GM23338 (cell line): ENCODE results near the gene MYO1D. TPM values are rescaled to one million over a fixed set of nuclear protein-coding genes. Genes with fewer than 3 reads are reported as not detected.
A peak's percentile ranks its signal among the peaks of the same experiment; 100 is the strongest.

Experiments
- ATAC-seq: fragments of 200-7000 bp; cut with Tn5 transposase; 3 replicates; pipeline ENCODE4 v1.9.1; 2020
- DNase-seq: peaks from one replicate; pipeline ENCODE4 v3.0.0-alpha.2; 2015; ENCODE audit warnings: low spot score
- H2AFZ ChIP-seq: fragments of 200-600 bp; sonication (generic); 2 replicates; pipeline ENCODE4 v1.8.0; 2016; ENCODE audit warnings: antibody characterized with exemption, mild to moderate bottlenecking, moderate library complexity
- H3F3A ChIP-seq: fragments of 200-600 bp; sonication (generic); replicated peaks from 2 replicates; pipeline ENCODE4 v1.8.0; 2017; ENCODE audit warnings: antibody characterized with exemption, mixed run types, low read depth
- H3K27ac ChIP-seq: fragments of 200-600 bp; sonication (generic); 2 replicates; pipeline ENCODE4 v1.6.1; 2016; ENCODE audit warnings: low read depth
- H3K27me3 ChIP-seq: fragments of 200-600 bp; sonication (generic); 2 replicates; pipeline ENCODE4 v1.8.0; 2016; ENCODE audit warnings: mild to moderate bottlenecking, mixed run types, moderate library complexity; ENCODE audit not compliant: insufficient read depth
- H3K36me3 ChIP-seq: fragments of 200-600 bp; sonication (generic); 2 replicates; pipeline ENCODE4 v1.8.0; 2016; ENCODE audit warnings: mild to moderate bottlenecking; ENCODE audit not compliant: insufficient read depth
- H3K4me1 ChIP-seq: fragments of 200-600 bp; sonication (generic); 2 replicates; pipeline ENCODE4 v1.8.0; 2016; ENCODE audit warnings: mild to moderate bottlenecking, moderate library complexity; ENCODE audit not compliant: insufficient read depth
- H3K4me2 ChIP-seq: fragments of 200-600 bp; sonication (generic); 2 replicates; pipeline ENCODE4 v1.7.1; 2017; ENCODE audit warnings: mixed run types
- H3K4me3 ChIP-seq: fragments of 200-600 bp; sonication (generic); 2 replicates; pipeline ENCODE4 v1.6.1; 2016; ENCODE audit warnings: mixed run types
- H3K79me2 ChIP-seq: fragments of 200-600 bp; sonication (generic); replicated peaks from 2 replicates; pipeline ENCODE4 v1.8.0; 2017; ENCODE audit warnings: mild to moderate bottlenecking; ENCODE audit not compliant: insufficient read depth
- H3K9me2 ChIP-seq: fragments of 200-600 bp; sonication (generic); 2 replicates; pipeline ENCODE4 v1.8.0; 2017; ENCODE audit not compliant: insufficient read depth
- H4K20me1 ChIP-seq: fragments of 200-600 bp; sonication (generic); replicated peaks from 2 replicates; pipeline ENCODE4 v1.8.0; 2017; ENCODE audit warnings: mild to moderate bottlenecking; ENCODE audit not compliant: insufficient read depth
- H3K27ac Mint-ChIP-seq: 2 replicates; pipeline ENCODE4 v1.8.0; 2020; ENCODE audit warnings: inconsistent platforms, mild to moderate bottlenecking, moderate library complexity, mixed read lengths
- H3K27me3 Mint-ChIP-seq: 3 replicates; pipeline ENCODE4 v1.8.0; 2022; ENCODE audit warnings: low read depth, mild to moderate bottlenecking, moderate library complexity, mixed read lengths, inconsistent platforms; ENCODE audit not compliant: insufficient read depth, poor library complexity
- H3K36me3 Mint-ChIP-seq: 3 replicates; pipeline ENCODE4 v1.8.0; 2021; ENCODE audit warnings: low read depth, mild to moderate bottlenecking, inconsistent platforms, moderate library complexity, mixed read lengths
- H3K4me1 Mint-ChIP-seq: 3 replicates; pipeline ENCODE4 v1.8.0; 2020; ENCODE audit warnings: mild to moderate bottlenecking, inconsistent platforms, mixed read lengths
- H3K4me3 Mint-ChIP-seq: 3 replicates; pipeline ENCODE4 v1.8.0; 2021; ENCODE audit warnings: moderate library complexity, mild to moderate bottlenecking, inconsistent platforms, mixed read lengths
- H3K9me3 Mint-ChIP-seq: 3 replicates; pipeline ENCODE4 v1.8.0; 2020; ENCODE audit warnings: moderate library complexity, mild to moderate bottlenecking, inconsistent platforms, mixed read lengths
- CREB1 ChIP-seq: fragments of 250-450 bp; sonication (Bioruptor Pico); IDR thresholded peaks from 2 replicates; pipeline ENCODE4 v1.5.0; 2020; ENCODE audit warnings: low read depth, mild to moderate bottlenecking, moderate library complexity
- EZH2 ChIP-seq: fragments of 200-600 bp; sonication (generic); IDR thresholded peaks from one replicate; pipeline ENCODE4 v1.8.0; 2017; ENCODE audit warnings: antibody characterized with exemption, mild to moderate bottlenecking, low read depth; ENCODE audit not compliant: unreplicated experiment
- JUNB ChIP-seq: IDR thresholded peaks from one replicate; pipeline ENCODE4 v1.6.1; 2016; ENCODE audit warnings: antibody characterized with exemption; ENCODE audit not compliant: unreplicated experiment
- NANOG ChIP-seq: IDR thresholded peaks from 2 replicates; pipeline ENCODE4 v1.6.1; 2016; ENCODE audit warnings: antibody characterized with exemption, borderline replicate concordance
- POLR2AphosphoS5 ChIP-seq: IDR thresholded peaks from 2 replicates; pipeline ENCODE4 v1.6.1; 2016; ENCODE audit warnings: antibody characterized with exemption, low read depth
- STAT1 ChIP-seq: IDR thresholded peaks from one replicate; pipeline ENCODE4 v1.6.1; 2016; ENCODE audit warnings: antibody characterized with exemption; ENCODE audit not compliant: unreplicated experiment
- ZNF114 ChIP-seq: fragments of 250-450 bp; sonication (Bioruptor Pico); IDR thresholded peaks from 2 replicates; pipeline ENCODE4 v1.5.0; 2020; ENCODE audit warnings: mild to moderate bottlenecking, moderate library complexity
- ZNF331 ChIP-seq: fragments of 250-450 bp; sonication (Bioruptor Pico); IDR thresholded peaks from 2 replicates; pipeline ENCODE4 v1.5.0; 2020; ENCODE audit warnings: low read depth, mild to moderate bottlenecking, moderate library complexity
- polyA plus RNA-seq: library from polyadenylated mRNA; unstranded; fragments of >200 nt; fragmentation: Nextera tagmentation; extraction: Ambion mirVana; gene quantifications from 2 replicates; pipeline ENCODE4 v1.2.1, GENCODE V29; 2016
- total RNA-seq: library from RNA; depleted of rRNA; stranded (reverse); fragments of >200 nt; shearing (Covaris generic); gene quantifications from 2 replicates; pipeline ENCODE4 v1.2.3, GENCODE V29; 2014
- TF ChIP-seq, protein P1 (sequence below): IDR thresholded peaks from 2 replicates; pipeline ENCODE4 v1.6.1; 2016; ENCODE audit warnings: antibody characterized with exemption
- TF ChIP-seq, protein P2 (sequence below), 2 experiments: fragments of 200-600 bp in 1 of 2; sonication (generic) in 1 of 2; conservative IDR thresholded peaks; 2 replicates each; pipeline versions ENCODE4 v1.5.1 to v1.6.1; 2016 to 2017; ENCODE audit warnings: antibody characterized with exemption in 2 of 2, low read depth in 2 of 2, mild to moderate bottlenecking in 2 of 2, moderate library complexity in 1 of 2
- TF ChIP-seq, protein P3 (sequence below): fragments of 250-450 bp; sonication (Bioruptor Pico); IDR thresholded peaks from 2 replicates; pipeline ENCODE4 v1.5.0; 2020; ENCODE audit warnings: mild to moderate bottlenecking, moderate library complexity

Gene MYO1D
- total and polyA plus RNA-seq, 2 experiments from 2014 or later: 8.6 to 28.6 TPM

DNA sequence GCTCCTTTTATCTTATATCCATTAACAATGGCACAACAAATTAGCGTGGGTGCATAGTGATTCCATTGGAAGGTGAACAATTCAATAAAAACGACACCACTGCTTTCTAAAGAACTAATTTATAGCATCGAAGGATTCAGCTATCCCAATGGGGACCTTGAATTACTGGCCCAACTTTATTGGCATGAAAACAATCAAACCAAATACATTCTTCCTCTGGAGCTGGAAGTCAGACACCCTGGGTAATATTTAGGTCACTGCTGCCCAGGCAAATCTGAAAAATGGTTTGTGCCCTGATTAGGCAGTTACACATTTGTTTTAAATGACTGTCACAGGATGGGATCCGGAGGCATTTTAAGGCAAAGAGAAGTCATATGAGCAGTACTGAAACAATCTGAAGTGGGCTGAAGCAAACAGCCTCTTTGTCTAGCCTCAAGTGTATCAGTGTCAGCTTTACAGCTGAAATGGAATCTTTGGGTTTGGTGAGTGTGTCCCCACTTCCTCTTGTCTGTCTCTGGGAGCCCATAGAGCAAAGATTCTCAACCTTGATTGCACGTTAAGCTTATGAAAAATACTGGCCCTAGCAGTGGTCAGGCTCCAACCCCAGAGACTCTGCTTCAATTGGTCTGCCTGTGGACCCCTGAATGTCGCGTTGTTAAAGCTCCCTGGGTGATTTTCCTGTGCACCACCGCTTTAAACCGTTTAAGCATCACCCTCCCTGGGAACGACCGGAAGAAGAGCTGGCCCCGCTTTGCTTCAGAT lies 359.8 kb downstream of the MYO1D start:
- Histone ChIP-seq H3K9me2 (no peaks in the 10 kb centered on the region), H3K4me3 (no peak overlapping the region), H3K27me3 (no peaks in the 10 kb centered on the region), H3K79me2 (no peaks in the 10 kb centered on the region), H3F3A (peaks cover 21% of the 10 kb centered on the region), H3K27ac (peak overlapping the region; percentile 76; the same call in 1 of the 2 replicates), H3K4me2 (peak overlapping the region; percentile 59), H2AFZ (peak overlapping the region; percentile 21; the same call in 1 of the 2 replicates), H3K36me3 (no peaks in the 10 kb centered on the region), H4K20me1 (no peaks in the 10 kb centered on the region), H3K4me1 (peaks cover 57% of the 10 kb centered on the region)
- TF ChIP-seq ZNF331 (CRISPR knock-in tag) (no peak), POLR2AphosphoS5 (no peak), ZNF114 (CRISPR knock-in tag) (no peak), CREB1 (no peak), NANOG (no peak), EZH2 (no peak), JUNB (no peak), STAT1 (no peak)
- TF ChIP-seq, protein P1, sequence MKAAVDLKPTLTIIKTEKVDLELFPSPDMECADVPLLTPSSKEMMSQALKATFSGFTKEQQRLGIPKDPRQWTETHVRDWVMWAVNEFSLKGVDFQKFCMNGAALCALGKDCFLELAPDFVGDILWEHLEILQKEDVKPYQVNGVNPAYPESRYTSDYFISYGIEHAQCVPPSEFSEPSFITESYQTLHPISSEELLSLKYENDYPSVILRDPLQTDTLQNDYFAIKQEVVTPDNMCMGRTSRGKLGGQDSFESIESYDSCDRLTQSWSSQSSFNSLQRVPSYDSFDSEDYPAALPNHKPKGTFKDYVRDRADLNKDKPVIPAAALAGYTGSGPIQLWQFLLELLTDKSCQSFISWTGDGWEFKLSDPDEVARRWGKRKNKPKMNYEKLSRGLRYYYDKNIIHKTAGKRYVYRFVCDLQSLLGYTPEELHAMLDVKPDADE: no peak
- TF ChIP-seq, protein P2, sequence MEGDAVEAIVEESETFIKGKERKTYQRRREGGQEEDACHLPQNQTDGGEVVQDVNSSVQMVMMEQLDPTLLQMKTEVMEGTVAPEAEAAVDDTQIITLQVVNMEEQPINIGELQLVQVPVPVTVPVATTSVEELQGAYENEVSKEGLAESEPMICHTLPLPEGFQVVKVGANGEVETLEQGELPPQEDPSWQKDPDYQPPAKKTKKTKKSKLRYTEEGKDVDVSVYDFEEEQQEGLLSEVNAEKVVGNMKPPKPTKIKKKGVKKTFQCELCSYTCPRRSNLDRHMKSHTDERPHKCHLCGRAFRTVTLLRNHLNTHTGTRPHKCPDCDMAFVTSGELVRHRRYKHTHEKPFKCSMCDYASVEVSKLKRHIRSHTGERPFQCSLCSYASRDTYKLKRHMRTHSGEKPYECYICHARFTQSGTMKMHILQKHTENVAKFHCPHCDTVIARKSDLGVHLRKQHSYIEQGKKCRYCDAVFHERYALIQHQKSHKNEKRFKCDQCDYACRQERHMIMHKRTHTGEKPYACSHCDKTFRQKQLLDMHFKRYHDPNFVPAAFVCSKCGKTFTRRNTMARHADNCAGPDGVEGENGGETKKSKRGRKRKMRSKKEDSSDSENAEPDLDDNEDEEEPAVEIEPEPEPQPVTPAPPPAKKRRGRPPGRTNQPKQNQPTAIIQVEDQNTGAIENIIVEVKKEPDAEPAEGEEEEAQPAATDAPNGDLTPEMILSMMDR (conservative IDR thresholded peaks at IDR 0.05; ENCODE audit: low read depth in 2 of 2): no peak
- no peaks in the 10 kb centered on the region for H3K9me3 Mint-ChIP-seq
- no peak overlapping the region; the same call in 2 of the 3 replicates for H3K4me3 Mint-ChIP-seq
- DNase-seq (no peak), ATAC-seq (no peak)
- H3K27me3 Mint-ChIP-seq: peaks cover 14% of the 10 kb centered on the region
- no peak overlapping the region for H3K27ac Mint-ChIP-seq
- no peaks in the 10 kb centered on the region for H3K36me3 Mint-ChIP-seq
- H3K4me1 Mint-ChIP-seq: peaks cover 64% of the 10 kb centered on the region

DNA sequence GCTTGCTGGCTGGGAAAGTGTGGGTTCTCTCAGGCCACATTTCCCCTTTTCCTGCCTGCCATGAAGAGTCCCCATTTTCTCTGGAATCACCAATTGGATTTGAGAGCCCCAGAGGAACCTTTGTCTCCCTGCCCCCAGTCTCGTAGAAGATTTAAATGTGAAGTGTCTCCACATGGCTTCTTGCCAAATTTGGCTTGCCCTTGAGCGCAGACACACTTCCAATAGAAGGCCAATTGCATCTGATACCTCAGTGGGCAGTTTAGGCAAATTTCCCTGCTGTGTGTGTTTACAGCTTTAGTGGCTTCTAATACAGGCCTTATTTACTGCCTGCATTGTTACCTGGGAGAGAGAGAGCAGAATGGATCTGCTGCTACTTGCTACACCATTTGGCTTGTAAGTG lies 360.5 kb downstream of the MYO1D start:
- Mint-ChIP-seq H3K4me3 (no peak overlapping the region), H3K36me3 (no peaks in the 10 kb centered on the region), H3K4me1 (peaks cover 63% of the 10 kb centered on the region), H3K27ac (peak overlapping the region; percentile 74; the same call in 1 of the 2 replicates), H3K9me3 (no peaks in the 10 kb centered on the region), H3K27me3 (peaks cover 14% of the 10 kb centered on the region)
- Histone ChIP-seq H2AFZ (peak overlapping the region; percentile 21; the same call in 1 of the 2 replicates), H3K79me2 (no peaks in the 10 kb centered on the region), H3K36me3 (no peaks in the 10 kb centered on the region), H3K4me1 (peaks cover 55% of the 10 kb centered on the region), H3F3A (peaks cover 21% of the 10 kb centered on the region), H4K20me1 (no peaks in the 10 kb centered on the region), H3K27ac (peak overlapping the region; percentile 76; the same call in 1 of the 2 replicates), H3K9me2 (no peaks in the 10 kb centered on the region), H3K4me2 (peak overlapping the region; percentile 59), H3K27me3 (no peaks in the 10 kb centered on the region), H3K4me3 (no peak overlapping the region)
- ATAC-seq (peak; percentile 3; the same call in 2 of the 3 replicates), DNase-seq (no peak)
- no peak for TF ChIP-seq NANOG
- TF ChIP-seq, protein P3, sequence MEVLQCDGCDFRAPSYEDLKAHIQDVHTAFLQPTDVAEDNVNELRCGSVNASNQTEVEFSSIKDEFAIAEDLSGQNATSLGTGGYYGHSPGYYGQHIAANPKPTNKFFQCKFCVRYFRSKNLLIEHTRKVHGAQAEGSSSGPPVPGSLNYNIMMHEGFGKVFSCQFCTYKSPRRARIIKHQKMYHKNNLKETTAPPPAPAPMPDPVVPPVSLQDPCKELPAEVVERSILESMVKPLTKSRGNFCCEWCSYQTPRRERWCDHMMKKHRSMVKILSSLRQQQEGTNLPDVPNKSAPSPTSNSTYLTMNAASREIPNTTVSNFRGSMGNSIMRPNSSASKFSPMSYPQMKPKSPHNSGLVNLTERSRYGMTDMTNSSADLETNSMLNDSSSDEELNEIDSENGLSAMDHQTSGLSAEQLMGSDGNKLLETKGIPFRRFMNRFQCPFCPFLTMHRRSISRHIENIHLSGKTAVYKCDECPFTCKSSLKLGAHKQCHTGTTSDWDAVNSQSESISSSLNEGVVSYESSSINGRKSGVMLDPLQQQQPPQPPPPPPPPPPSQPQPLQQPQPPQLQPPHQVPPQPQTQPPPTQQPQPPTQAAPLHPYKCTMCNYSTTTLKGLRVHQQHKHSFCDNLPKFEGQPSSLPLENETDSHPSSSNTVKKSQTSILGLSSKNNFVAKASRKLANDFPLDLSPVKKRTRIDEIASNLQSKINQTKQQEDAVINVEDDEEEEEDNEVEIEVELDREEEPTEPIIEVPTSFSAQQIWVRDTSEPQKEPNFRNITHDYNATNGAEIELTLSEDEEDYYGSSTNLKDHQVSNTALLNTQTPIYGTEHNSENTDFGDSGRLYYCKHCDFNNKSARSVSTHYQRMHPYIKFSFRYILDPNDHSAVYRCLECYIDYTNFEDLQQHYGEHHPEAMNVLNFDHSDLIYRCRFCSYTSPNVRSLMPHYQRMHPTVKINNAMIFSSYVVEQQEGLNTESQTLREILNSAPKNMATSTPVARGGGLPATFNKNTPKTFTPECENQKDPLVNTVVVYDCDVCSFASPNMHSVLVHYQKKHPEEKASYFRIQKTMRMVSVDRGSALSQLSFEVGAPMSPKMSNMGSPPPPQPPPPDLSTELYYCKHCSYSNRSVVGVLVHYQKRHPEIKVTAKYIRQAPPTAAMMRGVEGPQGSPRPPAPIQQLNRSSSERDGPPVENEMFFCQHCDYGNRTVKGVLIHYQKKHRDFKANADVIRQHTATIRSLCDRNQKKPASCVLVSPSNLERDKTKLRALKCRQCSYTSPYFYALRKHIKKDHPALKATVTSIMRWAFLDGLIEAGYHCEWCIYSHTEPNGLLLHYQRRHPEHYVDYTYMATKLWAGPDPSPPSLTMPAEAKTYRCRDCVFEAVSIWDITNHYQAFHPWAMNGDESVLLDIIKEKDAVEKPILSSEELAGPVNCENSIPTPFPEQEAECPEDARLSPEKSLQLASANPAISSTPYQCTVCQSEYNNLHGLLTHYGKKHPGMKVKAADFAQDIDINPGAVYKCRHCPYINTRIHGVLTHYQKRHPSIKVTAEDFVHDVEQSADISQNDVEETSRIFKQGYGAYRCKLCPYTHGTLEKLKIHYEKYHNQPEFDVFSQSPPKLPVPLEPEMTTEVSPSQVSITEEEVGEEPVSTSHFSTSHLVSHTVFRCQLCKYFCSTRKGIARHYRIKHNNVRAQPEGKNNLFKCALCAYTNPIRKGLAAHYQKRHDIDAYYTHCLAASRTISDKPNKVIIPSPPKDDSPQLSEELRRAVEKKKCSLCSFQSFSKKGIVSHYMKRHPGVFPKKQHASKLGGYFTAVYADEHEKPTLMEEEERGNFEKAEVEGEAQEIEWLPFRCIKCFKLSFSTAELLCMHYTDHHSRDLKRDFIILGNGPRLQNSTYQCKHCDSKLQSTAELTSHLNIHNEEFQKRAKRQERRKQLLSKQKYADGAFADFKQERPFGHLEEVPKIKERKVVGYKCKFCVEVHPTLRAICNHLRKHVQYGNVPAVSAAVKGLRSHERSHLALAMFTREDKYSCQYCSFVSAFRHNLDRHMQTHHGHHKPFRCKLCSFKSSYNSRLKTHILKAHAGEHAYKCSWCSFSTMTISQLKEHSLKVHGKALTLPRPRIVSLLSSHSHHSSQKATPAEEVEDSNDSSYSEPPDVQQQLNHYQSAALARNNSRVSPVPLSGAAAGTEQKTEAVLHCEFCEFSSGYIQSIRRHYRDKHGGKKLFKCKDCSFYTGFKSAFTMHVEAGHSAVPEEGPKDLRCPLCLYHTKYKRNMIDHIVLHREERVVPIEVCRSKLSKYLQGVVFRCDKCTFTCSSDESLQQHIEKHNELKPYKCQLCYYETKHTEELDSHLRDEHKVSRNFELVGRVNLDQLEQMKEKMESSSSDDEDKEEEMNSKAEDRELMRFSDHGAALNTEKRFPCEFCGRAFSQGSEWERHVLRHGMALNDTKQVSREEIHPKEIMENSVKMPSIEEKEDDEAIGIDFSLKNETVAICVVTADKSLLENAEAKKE: no peak
- no peak for TF ChIP-seq EZH2
- no peak for TF ChIP-seq ZNF114 (CRISPR knock-in tag)
- no peak for TF ChIP-seq CREB1
